Coronary artery (tissue), 2 donors: ENCODE measurements around the gene CALHM6.

Source experiments
- DNase-seq: peaks from one replicate; pipeline ENCODE4 v3.0.0-alpha.2; 2017; ENCODE audit warnings: low spot score
- H3K27ac ChIP-seq, 2 donors: fragments of 200-600 bp; sonication (generic); one replicate each; pipeline ENCODE4 v1.5.1; 2016 to 2019
- H3K4me3 ChIP-seq: fragments of 200-600 bp; sonication (generic); 2 replicates; pipeline ENCODE4 v1.5.1; 2016; ENCODE audit warnings: mild to moderate bottlenecking, moderate library complexity
- CTCF ChIP-seq: fragments of 200-600 bp; sonication (generic); IDR thresholded peaks from one replicate; pipeline ENCODE4 v1.5.1; 2019; ENCODE audit warnings: antibody characterized with exemption

The CALHM6 gene

GRCh38 chr6:116450769-116451740, 10.1 kb upstream of the CALHM6 start:
- no peak for DNase-seq
- Histone ChIP-seq H3K4me3 (no peak overlapping the region), H3K27ac (no peak overlapping the region)
- no peak for TF ChIP-seq CTCF

GRCh38 chr6:116451916-116452315, 9.3 kb upstream of the CALHM6 start:
- DNase-seq: no peak
- no peak overlapping the region for H3K4me3 ChIP-seq
- no peak overlapping the region for H3K27ac ChIP-seq
- TF ChIP-seq CTCF: no peak

- H3K4me3 ChIP-seq: no peak overlapping the region
- H3K27ac ChIP-seq: no peak overlapping the region
- no peak for TF ChIP-seq CTCF
- no peak for DNase-seq
These were observed 8.6 kb upstream of the CALHM6 start for GRCh38 chr6:116452531-116452930.

- Histone ChIP-seq H3K27ac (no peak overlapping the region), H3K4me3 (no peak overlapping the region)
- no peak for DNase-seq
- no peak for TF ChIP-seq CTCF
These were observed 5.1 kb upstream of the CALHM6 start for GRCh38 chr6:116456106-116456505.

- H3K27ac ChIP-seq: no peak overlapping the region
- no peak for DNase-seq
- TF ChIP-seq CTCF: no peak
These were observed 4.2 kb upstream of the CALHM6 start for GRCh38 chr6:116456927-116457326.

GRCh38 chr6:116458264-116458663, 2.9 kb upstream of the CALHM6 start:
- no peak overlapping the region for H3K4me3 ChIP-seq
- H3K27ac ChIP-seq: no peak overlapping the region
- no peak for TF ChIP-seq CTCF
- DNase-seq: no peak

More at GRCh38 chr6:116456927-116457326, 4.2 kb upstream of the CALHM6 start:
- no peak overlapping the region for H3K4me3 ChIP-seq

GRCh38 chr6:116459927-116460326, 1.2 kb upstream of the CALHM6 start:
- DNase-seq: no peak
- TF ChIP-seq CTCF: no peak
- no peak overlapping the region for H3K27ac ChIP-seq
- no peak overlapping the region for H3K4me3 ChIP-seq
